Amniotic epithelial cell (primary cell): ENCODE results near the gene PSMB1.
"Not testable (repeated sequence)": the region's sequence is repeated elsewhere in the genome, so short reads cannot be mapped to it uniquely, and the experiment has no call there.

ENCODE experiments used
- DNase-seq: peaks from one replicate; pipeline ENCODE4 v3.0.0-alpha.2; 2010; ENCODE audit warnings: low read depth

PSMB1 gene

GRCh38 chr6:170535004-170535403 lies 18.1 kb downstream of the PSMB1 start:
- no peak for DNase-seq

GRCh38 chr6:170533792-170534191 lies 19.3 kb downstream of the PSMB1 start:
- DNase-seq: no peak

GRCh38 chr6:170532867-170533488 lies 20.1 kb downstream of the PSMB1 start:
- DNase-seq: no peak

- DNase-seq: peak; percentile 59
Measured at GRCh38 chr6:170529839-170530469, 23.2 kb downstream of the PSMB1 start.

- DNase-seq: not testable (repeated sequence)
Measured at GRCh38 chr6:170527995-170528394, 25.1 kb downstream of the PSMB1 start.

GRCh38 chr6:170525795-170526194 lies 27.3 kb downstream of the PSMB1 start:
- DNase-seq: peak; percentile 28

GRCh38 chr6:170524172-170524502 lies 29.0 kb downstream of the PSMB1 start:
- DNase-seq: no peak

GRCh38 chr6:170523256-170524171 lies 29.6 kb downstream of the PSMB1 start:
- DNase-seq: no peak

- peak; percentile 22 for DNase-seq
Measured at GRCh38 chr6:170522565-170523183, 30.4 kb downstream of the PSMB1 start.

- DNase-seq: peak; percentile 77
Measured at GRCh38 chr6:170516783-170517616, 36.1 kb downstream of the PSMB1 start.

GRCh38 chr6:170514908-170515307 lies 38.2 kb downstream of the PSMB1 start:
- no peak for DNase-seq

GRCh38 chr6:170512249-170512648 lies 40.9 kb downstream of the PSMB1 start:
- no peak for DNase-seq

- no peak for DNase-seq
Measured at GRCh38 chr6:170510631-170511030, 42.5 kb downstream of the PSMB1 start.

GRCh38 chr6:170509723-170510018 lies 43.4 kb downstream of the PSMB1 start:
- DNase-seq: no peak

GRCh38 chr6:170508892-170509722 lies 44.0 kb downstream of the PSMB1 start:
- DNase-seq: not testable (repeated sequence)

GRCh38 chr6:170508275-170508674 lies 44.8 kb downstream of the PSMB1 start:
- DNase-seq: not testable (repeated sequence)

GRCh38 chr6:170507728-170508127 lies 45.4 kb downstream of the PSMB1 start:
- not testable (repeated sequence) for DNase-seq

- no peak for DNase-seq
Measured at GRCh38 chr6:170506446-170506845, 46.7 kb downstream of the PSMB1 start.

- no peak for DNase-seq
Measured at GRCh38 chr6:170505306-170505705, 47.8 kb downstream of the PSMB1 start.

- no peak for DNase-seq
Measured at GRCh38 chr6:170504479-170504878, 48.6 kb downstream of the PSMB1 start.

GRCh38 chr6:170503414-170503761 lies 49.7 kb downstream of the PSMB1 start:
- no peak for DNase-seq
